ENCODE results near the gene B9D1.

DNA sequence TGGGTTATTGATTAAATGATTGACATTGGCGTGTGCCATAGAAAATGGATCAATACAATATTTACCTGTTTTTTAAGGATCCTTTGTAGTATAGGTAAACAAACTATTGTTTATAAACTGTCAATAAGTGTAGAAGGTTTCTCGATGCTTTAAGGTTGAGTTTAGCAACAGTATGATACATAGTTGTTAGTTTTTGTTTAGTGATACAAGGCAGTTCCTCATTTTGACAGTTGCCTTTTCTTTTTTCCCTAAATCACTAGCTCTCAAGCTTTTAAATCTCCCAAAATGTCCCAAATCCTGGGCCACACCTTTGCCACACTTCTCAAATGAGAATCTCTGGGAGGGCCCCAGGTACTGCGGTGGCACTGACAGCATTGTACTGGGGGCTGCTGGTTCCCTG is 68.1 kb downstream of the B9D1 start:
- TF ChIP-seq, protein P1, sequence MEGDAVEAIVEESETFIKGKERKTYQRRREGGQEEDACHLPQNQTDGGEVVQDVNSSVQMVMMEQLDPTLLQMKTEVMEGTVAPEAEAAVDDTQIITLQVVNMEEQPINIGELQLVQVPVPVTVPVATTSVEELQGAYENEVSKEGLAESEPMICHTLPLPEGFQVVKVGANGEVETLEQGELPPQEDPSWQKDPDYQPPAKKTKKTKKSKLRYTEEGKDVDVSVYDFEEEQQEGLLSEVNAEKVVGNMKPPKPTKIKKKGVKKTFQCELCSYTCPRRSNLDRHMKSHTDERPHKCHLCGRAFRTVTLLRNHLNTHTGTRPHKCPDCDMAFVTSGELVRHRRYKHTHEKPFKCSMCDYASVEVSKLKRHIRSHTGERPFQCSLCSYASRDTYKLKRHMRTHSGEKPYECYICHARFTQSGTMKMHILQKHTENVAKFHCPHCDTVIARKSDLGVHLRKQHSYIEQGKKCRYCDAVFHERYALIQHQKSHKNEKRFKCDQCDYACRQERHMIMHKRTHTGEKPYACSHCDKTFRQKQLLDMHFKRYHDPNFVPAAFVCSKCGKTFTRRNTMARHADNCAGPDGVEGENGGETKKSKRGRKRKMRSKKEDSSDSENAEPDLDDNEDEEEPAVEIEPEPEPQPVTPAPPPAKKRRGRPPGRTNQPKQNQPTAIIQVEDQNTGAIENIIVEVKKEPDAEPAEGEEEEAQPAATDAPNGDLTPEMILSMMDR (conservative IDR thresholded peaks at IDR 0.05 in 1 of 2, IDR thresholded peaks at IDR 0.05 in 1 of 2; ENCODE audit: extremely low read depth in 1 of 2, insufficient read depth in 1 of 2, low read depth in 1 of 2, low read length in 2 of 2): no peak
- TF ChIP-seq EZH2 (IDR thresholded peaks at IDR 0.05; ENCODE audit: borderline replicate concordance, low read length): no peak

All from mammary epithelial cell (primary cell).